Activated CD4-positive, alpha-beta memory T cell treated with anti-CD3 and anti-CD28 coated beads for 36 hours (primary cell): ENCODE measurements around the gene HTR7. TPM values are rescaled to one million over a fixed set of nuclear protein-coding genes. Genes with fewer than 3 reads are reported as not detected.

ENCODE experiments used
- CTCF ChIA-PET: fragments of 350-600 bp; sonication (Branson Sonifier 250); formaldehyde crosslinking; loops from one replicate; lab custom pipeline; 2021; ENCODE audit warnings: antibody characterized with exemption, inconsistent platforms; lab: Charles Lee
- POLR2A ChIA-PET: fragments of 350-600 bp; sonication (Branson Sonifier 250); formaldehyde crosslinking; loops from one replicate; lab custom pipeline; 2021; ENCODE audit warnings: antibody characterized with exemption; lab: Charles Lee
- DNase-seq: peaks from one replicate; pipeline ENCODE4 v3.0.0-alpha.2; 2020
- H3K27ac Mint-ChIP-seq: one replicate; pipeline ENCODE4 v1.8.0; 2021; ENCODE audit warnings: mixed read lengths
- H3K27me3 Mint-ChIP-seq: one replicate; pipeline ENCODE4 v1.8.0; 2021; ENCODE audit warnings: mixed read lengths
- H3K36me3 Mint-ChIP-seq: one replicate; pipeline ENCODE4 v1.8.0; 2021; ENCODE audit warnings: mixed read lengths
- H3K4me1 Mint-ChIP-seq: one replicate; pipeline ENCODE4 v1.8.0; 2021; ENCODE audit warnings: low read depth, mixed read lengths
- H3K4me3 Mint-ChIP-seq: one replicate; pipeline ENCODE4 v1.8.0; 2021; ENCODE audit warnings: mild to moderate bottlenecking, mixed read lengths
- H3K9me3 Mint-ChIP-seq: one replicate; pipeline ENCODE4 v1.8.0; 2021; ENCODE audit warnings: mixed read lengths
- intact Hi-C: fragments of 100-400 bp; cut with micrococcal nuclease; formaldehyde crosslinking; loops from one replicate; pipeline ENCODE4 v1.15.1; 2023
- total RNA-seq, 2 experiments: library from RNA; stranded (reverse); gene quantifications; one replicate each; pipeline ENCODE4 v1.2.3, GENCODE V29; 2021

The HTR7 gene
- total RNA-seq, 2 experiments from 2014 or later, result not detected

- no peak for DNase-seq
- ChIA-PET POLR2A (no interaction called here), CTCF (no interaction called here)
- no peaks in the 10 kb centered on the region for H3K9me3 Mint-ChIP-seq
- intact Hi-C loops, result no loop called here
- peaks cover 7% of the 10 kb centered on the region for H3K4me1 Mint-ChIP-seq
- no peak overlapping the region for H3K4me3 Mint-ChIP-seq
- H3K27me3 Mint-ChIP-seq, result peaks cover 1% of the 10 kb centered on the region
- no peak overlapping the region for H3K27ac Mint-ChIP-seq
- H3K36me3 Mint-ChIP-seq, result no peaks in the 10 kb centered on the region
Measured at GRCh38 chr10:90723416-90724068, 134.3 kb downstream of the HTR7 start.

- POLR2A ChIA-PET, result no interaction called here
- H3K4me3 Mint-ChIP-seq, result no peak overlapping the region
- no peaks in the 10 kb centered on the region for H3K36me3 Mint-ChIP-seq
- no peak for DNase-seq
- no peaks in the 10 kb centered on the region for H3K9me3 Mint-ChIP-seq
- H3K27ac Mint-ChIP-seq, result no peak overlapping the region
- H3K4me1 Mint-ChIP-seq, result peaks cover 7% of the 10 kb centered on the region
- intact Hi-C loops, result no loop called here
- H3K27me3 Mint-ChIP-seq, result peaks cover 1% of the 10 kb centered on the region
- CTCF ChIA-PET, result no interaction called here
Measured at GRCh38 chr10:90722832-90723231, 135.0 kb downstream of the HTR7 start.

- Mint-ChIP-seq H3K27ac (no peak overlapping the region), H3K9me3 (no peaks in the 10 kb centered on the region), H3K36me3 (no peaks in the 10 kb centered on the region), H3K4me1 (peaks cover 1% of the 10 kb centered on the region), H3K4me3 (no peak overlapping the region), H3K27me3 (no peaks in the 10 kb centered on the region)
- ChIA-PET CTCF (no interaction called here), POLR2A (no interaction called here)
- DNase-seq, result no peak
- intact Hi-C loops, result no loop called here
Measured at GRCh38 chr10:90718182-90718581, 139.7 kb downstream of the HTR7 start.

- Mint-ChIP-seq H3K27ac (no peak overlapping the region), H3K27me3 (no peaks in the 10 kb centered on the region), H3K4me1 (no peaks in the 10 kb centered on the region), H3K36me3 (no peaks in the 10 kb centered on the region), H3K4me3 (no peak overlapping the region), H3K9me3 (no peaks in the 10 kb centered on the region)
- CTCF ChIA-PET, result no interaction called here
- POLR2A ChIA-PET, result no interaction called here
- DNase-seq, result no peak
- intact Hi-C loops, result no loop called here
Measured at GRCh38 chr10:90712529-90712928, 145.3 kb downstream of the HTR7 start.

- no peak for DNase-seq
- CTCF ChIA-PET, result no interaction called here
- peaks cover 2% of the 10 kb centered on the region for H3K27me3 Mint-ChIP-seq
- H3K4me3 Mint-ChIP-seq, result no peak overlapping the region
- H3K9me3 Mint-ChIP-seq, result no peaks in the 10 kb centered on the region
- H3K36me3 Mint-ChIP-seq, result no peaks in the 10 kb centered on the region
- intact Hi-C loops, result no loop called here
- POLR2A ChIA-PET, result no interaction called here
- no peaks in the 10 kb centered on the region for H3K4me1 Mint-ChIP-seq
- H3K27ac Mint-ChIP-seq, result no peak overlapping the region
Measured at GRCh38 chr10:90709727-90710126, 148.1 kb downstream of the HTR7 start.

- intact Hi-C loops, result no loop called here
- H3K36me3 Mint-ChIP-seq, result no peaks in the 10 kb centered on the region
- no peak for DNase-seq
- POLR2A ChIA-PET, result no interaction called here
- peaks cover 4% of the 10 kb centered on the region for H3K27me3 Mint-ChIP-seq
- no peaks in the 10 kb centered on the region for H3K4me1 Mint-ChIP-seq
- H3K27ac Mint-ChIP-seq, result no peak overlapping the region
- CTCF ChIA-PET, result no interaction called here
- H3K4me3 Mint-ChIP-seq, result no peak overlapping the region
- H3K9me3 Mint-ChIP-seq, result no peaks in the 10 kb centered on the region
Measured at GRCh38 chr10:90707657-90708056, 150.2 kb downstream of the HTR7 start.

- no peaks in the 10 kb centered on the region for H3K36me3 Mint-ChIP-seq
- H3K27me3 Mint-ChIP-seq, result peaks cover 12% of the 10 kb centered on the region
- H3K9me3 Mint-ChIP-seq, result no peaks in the 10 kb centered on the region
- H3K4me1 Mint-ChIP-seq, result no peaks in the 10 kb centered on the region
- intact Hi-C loops, result no loop called here
- H3K4me3 Mint-ChIP-seq, result no peak overlapping the region
- POLR2A ChIA-PET, result no interaction called here
- CTCF ChIA-PET, result no interaction called here
- H3K27ac Mint-ChIP-seq, result no peak overlapping the region
- DNase-seq, result no peak
Measured at GRCh38 chr10:90701428-90701827, 156.4 kb downstream of the HTR7 start.

GRCh38 chr10:90695915-90696676 lies 161.7 kb downstream of the HTR7 start:
- H3K36me3 Mint-ChIP-seq, result no peaks in the 10 kb centered on the region
- no peak overlapping the region for H3K4me3 Mint-ChIP-seq
- POLR2A ChIA-PET, result no interaction called here
- peaks cover 17% of the 10 kb centered on the region for H3K27me3 Mint-ChIP-seq
- H3K27ac Mint-ChIP-seq, result no peak overlapping the region
- DNase-seq, result no peak
- H3K4me1 Mint-ChIP-seq, result no peaks in the 10 kb centered on the region
- intact Hi-C loops, result no loop called here
- CTCF ChIA-PET, result no interaction called here
- H3K9me3 Mint-ChIP-seq, result no peaks in the 10 kb centered on the region

Other genes with a start within 250 kb of the HTR7 start
- gene RPP30, start 13.9 kb upstream of the HTR7 start, total RNA-seq, result 100 to 1,000 TPM; 103 to 108 TPM
- gene ANKRD1, start 63.0 kb upstream of the HTR7 start, total RNA-seq, result not detected